Measurements from ENCODE around the gene HDAC4.

GRCh38 chr2:239291475-239292350 lies 109.1 kb downstream of the HDAC4 start:
- TF ChIP-seq L3MBTL2 (conservative IDR thresholded peaks at IDR 0.05) (no peak), SP1 (IDR thresholded peaks at IDR 0.05) (no peak), ELF4 (IDR thresholded peaks at IDR 0.05) (no peak), ARNT (IDR thresholded peaks at IDR 0.05) (no peak), FOXA1 (IDR thresholded peaks at IDR 0.05) (no peak), BHLHE40 (IDR thresholded peaks at IDR 0.05; ENCODE audit: borderline replicate concordance) (no peak), ZNF384 (IDR thresholded peaks at IDR 0.05) (no peak), FOXM1 (IDR thresholded peaks at IDR 0.05; ENCODE audit: borderline replicate concordance) (no peak), FOXK2 (IDR thresholded peaks at IDR 0.05) (no peak)

Measured in HEK293T (cell line).